NCI-H1930 (cell line): ENCODE data around the gene CEND1.
"Not testable (repeated sequence)": the region's sequence is repeated elsewhere in the genome, so short reads cannot be mapped to it uniquely, and the experiment has no call there.

Experiments used
- DNase-seq, 2 experiments: peaks; one replicate each; lab custom pipeline; 2025; lab: John Stamatoyannopoulos, UW

Gene CEND1

DNA sequence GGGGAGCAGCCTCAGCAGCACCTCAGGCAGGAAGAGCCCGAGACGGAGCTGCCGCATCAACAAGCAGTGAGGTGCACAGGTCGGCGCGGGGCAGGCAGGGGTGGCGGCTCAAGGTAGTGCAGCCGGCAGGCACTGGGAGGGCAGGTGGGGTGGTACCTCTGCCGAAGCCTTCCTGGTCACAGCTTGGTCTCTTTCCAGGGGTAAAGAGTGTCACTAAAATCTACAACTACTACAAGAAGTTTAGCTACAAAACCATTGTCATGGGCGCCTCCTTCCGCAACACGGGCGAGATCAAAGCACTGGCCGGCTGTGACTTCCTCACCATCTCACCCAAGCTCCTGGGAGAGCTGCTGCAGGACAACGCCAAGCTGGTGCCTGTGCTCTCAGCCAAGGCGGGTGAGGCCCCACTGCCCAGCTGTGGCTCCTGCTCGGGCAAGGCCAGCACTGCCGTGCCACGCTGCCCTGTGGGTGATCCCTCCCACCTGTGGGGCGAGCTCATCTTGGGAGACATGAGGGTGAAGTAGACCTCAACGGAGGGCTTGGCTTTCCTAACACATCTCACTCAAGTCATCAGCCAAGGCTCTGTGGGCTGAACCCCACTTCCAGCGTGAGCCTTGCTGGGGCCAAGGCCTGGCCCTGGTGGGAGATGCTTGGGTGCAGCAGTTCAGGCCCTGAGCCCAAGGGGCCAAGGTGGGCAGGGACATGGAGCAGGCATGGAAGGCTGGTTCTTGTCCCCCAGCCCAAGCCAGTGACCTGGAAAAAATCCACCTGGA, 26.2 kb downstream of the CEND1 start:
- no peak for DNase-seq

DNA sequence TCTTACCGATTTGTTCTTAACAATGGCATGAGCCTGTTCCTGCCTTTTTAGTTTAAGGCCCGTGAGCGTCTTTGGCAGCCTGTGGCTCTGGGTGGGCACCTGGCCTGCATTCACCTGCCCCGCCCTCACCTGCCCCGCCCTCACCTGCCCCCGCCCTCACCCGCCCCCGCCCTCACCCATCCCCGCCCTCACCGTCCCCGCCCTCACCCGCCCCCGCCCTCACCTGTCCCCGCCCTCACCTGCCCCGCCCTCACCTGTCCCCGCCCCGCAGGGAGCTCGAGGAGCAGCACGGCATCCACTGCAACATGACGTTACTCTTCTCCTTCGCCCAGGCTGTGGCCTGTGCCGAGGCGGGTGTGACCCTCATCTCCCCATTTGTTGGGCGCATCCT, 26.8 kb downstream of the CEND1 start:
- no peak for DNase-seq

DNA sequence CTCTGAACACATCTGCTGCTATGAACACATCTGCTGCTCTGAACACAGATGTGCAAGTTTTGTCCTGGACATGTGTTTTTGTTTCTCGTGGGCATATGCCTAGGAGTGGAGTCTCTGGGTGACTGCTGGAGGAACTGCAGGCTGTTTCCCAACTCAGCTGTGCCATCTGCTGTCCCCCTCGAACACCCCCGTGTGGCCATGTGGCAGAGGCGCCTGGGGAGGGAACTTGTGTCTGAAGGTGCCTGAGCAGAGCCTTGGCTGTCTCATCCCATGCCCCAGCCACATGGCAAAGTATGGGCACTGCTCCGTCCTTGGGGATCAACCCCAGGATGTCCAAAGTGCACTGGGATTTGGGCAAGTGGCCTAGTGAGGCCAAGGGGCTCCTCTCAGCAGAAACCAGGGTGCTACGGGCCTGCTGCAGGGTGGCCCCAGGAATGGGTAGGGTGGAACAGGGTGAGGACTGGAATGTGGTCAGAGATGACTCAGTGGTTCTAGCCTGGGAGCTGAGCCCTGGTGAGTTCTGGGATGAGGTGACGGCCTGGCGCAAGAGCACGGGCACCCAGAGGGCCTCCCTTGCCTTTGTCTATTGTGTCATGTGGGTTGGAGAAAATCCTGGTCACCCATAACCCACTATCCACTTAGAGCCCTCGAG, 27.3 kb downstream of the CEND1 start:
- DNase-seq, result no peak

DNA sequence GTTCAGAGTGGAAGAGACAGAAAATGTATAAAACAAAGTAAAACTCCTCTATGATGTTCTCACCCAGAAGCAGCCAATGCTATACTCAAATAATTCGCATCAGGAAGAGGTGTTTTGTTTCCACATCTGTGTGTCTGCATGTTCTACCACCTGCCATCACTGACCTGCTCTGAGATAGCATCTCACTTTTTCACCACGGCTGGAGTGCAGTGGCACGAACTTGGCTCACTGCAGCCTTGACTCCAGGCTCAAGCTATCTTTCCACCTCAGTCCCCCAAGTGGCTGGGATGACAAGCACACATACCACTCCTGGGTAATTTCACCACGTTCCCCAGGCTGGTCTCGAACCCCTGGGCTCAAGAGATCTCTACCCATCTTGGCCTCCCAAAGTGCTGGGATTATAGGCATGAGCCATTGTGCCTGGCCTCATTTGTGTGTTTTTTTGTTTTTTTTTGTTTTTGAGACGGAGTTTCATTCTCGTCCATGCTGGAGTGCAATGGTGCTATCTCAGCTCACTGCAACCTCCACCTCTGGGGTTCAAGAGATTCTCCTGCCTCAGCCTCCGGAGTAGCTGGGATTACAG, 28.3 kb downstream of the CEND1 start:
- DNase-seq, result no peak

DNA sequence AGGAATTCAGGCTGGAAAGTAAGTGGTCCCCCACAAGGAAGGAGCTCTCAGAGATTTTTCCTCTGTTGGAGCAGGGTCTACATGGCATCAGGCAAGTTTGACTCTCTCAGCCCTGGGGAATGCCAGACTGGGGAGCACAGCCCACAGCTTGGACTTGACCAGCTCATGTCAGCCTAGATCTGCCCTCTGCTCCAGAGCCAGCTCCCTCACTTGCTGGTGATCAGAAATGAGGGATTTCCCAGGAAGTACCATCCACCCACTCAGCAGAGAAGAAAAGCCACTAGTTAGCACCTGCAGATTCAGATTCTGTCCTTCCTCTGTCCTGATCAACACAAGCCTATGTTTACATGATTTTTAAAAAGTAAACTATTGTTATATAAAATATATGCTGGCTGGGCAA, 29.7 kb downstream of the CEND1 start:
- no peak for DNase-seq

DNA sequence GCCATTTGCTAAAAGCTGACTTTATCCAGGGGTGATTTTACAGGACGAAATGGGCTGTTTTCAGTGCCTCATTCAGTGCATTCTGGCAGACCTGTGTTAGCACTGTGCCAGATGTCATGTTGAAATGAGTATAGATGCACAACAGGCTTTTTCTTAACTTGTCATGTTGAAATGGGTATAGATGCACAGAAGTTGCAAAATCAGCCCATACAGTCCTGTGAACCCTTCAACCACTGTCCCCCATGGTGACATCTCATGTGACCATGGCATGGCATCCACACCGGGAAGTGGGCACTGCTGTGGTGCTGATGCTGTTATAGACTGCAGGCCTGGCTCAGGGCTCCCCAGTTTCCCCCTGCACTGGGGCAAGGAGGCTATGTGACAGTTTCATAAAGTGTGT, 40.2 kb downstream of the CEND1 start:
- no peak for DNase-seq

DNA sequence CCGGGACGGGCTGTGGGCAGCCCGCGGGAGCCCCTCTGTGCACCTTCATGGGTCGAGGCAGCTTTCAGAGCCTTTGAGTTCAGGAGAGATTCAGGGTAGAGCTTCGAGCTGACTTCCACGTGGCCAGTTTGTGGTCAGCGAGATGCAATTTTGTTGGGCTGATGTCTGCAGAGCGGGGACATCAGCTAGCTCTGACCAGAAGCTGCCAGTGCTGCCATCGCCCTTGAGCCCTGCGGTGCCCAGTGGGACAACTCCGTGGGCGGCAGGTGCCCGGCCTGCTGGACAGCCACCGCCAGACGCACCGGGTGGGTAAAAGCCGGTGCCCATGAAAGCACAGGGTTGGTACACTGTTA, 41.9 kb downstream of the CEND1 start:
- no peak for DNase-seq

DNA sequence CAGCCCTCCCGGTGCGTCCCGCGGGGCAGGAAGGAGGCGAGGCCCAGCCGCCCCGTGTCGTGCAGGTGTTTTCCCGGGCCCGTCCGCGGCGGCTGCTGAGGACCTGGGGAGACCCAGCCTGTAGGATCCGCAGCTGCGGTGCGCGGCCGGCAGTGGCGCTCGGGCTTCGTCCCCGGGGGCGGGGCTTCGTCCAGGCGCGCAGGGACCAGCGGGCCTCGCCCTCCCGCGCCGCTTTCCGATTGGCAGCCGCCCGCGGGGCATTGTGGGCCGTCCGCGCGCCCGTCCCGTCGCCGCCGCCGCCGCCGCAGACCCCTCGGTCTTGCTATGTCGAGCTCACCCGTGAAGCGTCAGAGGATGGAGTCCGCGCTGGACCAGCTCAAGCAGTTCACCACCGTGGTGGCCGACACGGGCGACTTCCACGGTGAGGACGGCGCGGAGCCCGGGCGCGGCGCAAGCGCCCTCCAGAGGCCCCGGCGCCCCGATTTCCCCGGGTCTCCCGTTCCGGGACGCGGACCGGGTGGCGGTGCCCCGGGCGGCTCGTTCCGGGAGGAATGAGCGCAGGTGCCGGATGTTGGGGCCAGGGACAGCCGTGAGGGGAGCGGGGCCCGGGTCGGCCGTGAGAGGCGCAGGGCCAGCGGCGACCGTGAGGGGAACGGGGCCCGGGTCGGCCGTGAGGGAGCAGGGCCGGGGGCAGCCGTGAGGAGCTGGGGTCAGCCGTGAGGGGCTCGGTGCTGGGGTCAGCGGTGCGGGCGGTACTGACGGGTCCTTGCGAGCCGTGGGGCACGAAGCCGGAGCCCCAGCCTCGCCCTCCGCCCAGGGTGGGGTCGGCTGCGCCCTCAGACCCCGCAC, 42.5 kb downstream of the CEND1 start, which contains the start of gene TALDO1:
TSS of gene TALDO1 (plus strand) at position 307 of the 849 bp plus-strand sequence. CDS start at position 325, 18 bp downstream.
- DNase-seq, result peak; percentile 90 to 93

DNA sequence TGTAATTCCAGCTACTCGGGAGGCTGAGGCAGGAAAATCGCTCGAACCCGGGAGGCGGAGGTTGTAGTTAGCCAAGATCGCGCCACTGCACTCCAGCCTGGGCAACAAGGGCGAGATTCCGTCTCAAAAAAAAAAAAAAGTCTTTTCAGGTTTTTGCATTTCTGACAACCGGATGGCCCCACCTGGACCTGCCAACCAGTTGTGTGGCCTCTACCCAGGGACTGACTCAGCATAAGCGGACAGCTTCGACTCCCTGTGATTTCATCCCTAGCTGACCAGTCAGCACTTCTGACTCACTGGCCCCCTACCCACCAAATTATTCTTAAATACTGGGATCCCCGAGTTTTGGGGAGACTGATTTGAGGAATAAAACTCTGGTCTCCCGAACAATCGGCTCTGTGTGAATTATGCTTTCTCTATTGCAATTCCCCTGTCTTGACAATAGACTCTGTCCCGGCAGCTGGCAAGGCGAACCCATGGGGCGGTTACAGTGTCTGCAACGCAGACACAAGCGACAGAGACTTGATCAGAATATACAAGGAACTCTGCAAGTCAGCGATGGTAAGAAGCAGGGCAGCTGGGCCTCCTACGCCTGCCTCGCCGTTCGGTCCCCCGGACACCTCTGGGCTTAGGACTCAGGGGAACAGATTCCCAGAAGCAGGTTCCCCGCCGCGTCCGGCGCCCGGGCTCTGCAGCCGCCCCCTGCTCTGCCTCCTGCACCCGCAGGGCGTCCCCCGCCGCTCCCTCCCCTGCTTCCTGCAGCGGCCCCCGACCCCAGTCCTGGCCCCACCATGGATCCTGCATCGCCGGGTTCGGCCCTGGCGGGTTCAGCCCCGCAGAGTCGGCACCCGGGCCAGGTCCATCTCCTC, 43.4 kb downstream of the CEND1 start:
- no peak for DNase-seq

DNA sequence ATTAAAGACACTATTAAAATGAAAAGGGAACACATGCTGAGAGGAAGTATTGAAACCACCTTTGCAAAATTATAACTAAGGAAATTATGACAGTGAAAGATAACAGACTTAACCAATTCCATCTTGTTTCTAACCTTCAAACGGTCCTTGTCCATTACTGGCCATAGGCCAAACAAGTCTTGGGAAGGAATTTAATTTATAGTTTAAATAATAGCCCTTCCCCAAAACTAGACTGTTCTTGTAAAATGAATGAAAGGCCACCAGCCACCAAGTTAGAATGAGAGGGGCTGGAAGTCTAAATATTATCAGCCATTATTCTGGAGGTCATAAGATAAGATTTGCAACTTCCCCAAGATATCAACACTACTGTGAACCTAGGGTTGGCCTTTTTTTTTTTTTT, 44.5 kb downstream of the CEND1 start:
- no peak for DNase-seq

DNA sequence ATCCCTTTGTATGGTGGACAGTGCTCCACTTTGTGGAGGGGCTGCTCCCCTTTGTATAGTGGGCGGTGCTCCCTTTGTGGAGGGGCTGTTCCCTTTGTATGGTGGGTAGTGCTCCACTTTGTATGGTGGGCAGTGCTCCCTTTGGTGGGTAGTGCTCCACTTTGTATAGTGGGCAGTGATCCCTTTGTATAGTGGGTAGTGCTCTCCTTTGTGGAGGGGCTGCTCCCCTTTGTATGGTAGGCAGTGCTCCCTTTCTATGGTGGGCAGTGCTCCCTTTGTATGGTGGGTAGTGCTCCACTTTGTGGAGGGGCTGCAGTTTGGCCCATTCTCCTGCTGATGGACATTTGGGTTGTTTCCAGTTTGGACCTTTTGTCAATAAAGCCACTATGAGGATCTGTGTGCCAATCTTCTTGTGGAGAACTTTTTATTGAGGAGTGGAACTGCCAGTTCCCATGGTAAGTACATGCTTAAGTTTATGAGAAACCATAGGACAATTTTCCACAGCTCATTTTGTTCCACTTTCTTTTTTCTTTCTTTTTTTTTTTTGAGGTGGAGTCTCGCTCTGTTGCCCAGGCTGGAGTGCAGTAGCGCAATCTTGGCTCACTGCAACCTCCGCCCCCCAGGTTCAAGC, 47.2 kb downstream of the CEND1 start:
- DNase-seq, result no peak

DNA sequence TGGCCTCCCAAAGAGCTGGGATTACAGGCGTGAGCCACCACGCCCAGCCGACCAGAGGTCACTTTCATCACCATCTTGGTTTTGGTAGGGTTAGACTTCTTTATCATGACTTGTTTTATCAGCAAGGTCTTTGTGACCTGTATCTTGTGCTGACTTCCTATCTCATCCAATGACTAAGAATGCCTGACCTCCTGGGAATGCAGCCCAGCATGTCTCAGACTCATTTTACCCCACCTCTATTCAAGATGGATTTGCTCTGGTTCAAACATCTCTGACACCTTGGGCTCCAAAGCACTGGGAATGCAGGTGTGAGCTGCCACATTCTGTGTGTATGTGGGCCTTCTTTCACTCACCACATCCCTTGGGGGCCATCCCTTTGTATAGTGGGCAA, 47.7 kb downstream of the CEND1 start:
- DNase-seq, result no peak

DNA sequence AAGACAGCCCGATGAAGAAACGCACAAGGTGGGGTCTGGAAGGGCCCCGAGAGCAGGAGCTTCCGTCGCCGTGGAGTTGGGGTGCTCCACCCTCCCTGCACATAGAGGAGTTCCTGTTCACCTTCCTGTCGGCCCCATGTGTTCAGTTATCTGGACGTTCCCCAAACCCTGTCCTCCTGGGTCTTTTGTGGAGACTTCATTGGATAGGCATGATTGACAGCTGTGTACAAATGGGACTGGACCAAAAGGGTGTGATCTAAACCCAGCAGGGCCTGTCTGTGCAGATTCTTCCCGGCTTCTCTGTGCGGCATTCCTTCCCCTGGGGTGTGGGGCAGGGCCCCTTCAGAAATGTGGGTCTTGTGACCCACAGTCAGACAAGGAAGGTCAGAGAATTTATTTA, 52.0 kb downstream of the CEND1 start:
- DNase-seq, result not testable (repeated sequence)

DNA sequence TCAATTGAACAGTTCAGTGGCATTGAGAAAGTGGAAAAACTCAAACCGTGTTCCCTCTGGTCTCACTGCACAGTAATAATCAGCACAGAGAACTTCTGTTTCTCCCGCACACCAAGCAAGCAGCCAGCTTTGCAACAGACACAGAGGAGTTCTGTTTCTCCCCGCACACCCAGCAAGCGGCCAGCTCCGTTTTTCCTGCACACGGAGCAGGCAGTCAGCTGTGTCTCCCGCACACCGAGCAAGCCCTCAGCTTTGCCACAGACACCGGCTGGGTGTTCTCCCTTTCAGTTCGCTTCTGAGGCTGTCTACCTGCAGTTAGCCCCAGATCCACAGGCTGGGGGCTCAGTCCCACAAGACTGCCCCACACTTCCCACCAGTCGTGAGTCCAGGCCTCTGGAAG, 52.5 kb downstream of the CEND1 start:
- no peak for DNase-seq
